Measurements from ENCODE around the gene CACNA1B.

CACNA1B gene

GRCh38 chr9:138003485-138004190 is 126.1 kb downstream of the CACNA1B start:
- TF ChIP-seq, protein P1, sequence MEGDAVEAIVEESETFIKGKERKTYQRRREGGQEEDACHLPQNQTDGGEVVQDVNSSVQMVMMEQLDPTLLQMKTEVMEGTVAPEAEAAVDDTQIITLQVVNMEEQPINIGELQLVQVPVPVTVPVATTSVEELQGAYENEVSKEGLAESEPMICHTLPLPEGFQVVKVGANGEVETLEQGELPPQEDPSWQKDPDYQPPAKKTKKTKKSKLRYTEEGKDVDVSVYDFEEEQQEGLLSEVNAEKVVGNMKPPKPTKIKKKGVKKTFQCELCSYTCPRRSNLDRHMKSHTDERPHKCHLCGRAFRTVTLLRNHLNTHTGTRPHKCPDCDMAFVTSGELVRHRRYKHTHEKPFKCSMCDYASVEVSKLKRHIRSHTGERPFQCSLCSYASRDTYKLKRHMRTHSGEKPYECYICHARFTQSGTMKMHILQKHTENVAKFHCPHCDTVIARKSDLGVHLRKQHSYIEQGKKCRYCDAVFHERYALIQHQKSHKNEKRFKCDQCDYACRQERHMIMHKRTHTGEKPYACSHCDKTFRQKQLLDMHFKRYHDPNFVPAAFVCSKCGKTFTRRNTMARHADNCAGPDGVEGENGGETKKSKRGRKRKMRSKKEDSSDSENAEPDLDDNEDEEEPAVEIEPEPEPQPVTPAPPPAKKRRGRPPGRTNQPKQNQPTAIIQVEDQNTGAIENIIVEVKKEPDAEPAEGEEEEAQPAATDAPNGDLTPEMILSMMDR (IDR thresholded peaks at IDR 0.05; ENCODE audit: unreplicated experiment in 3 of 3): no peak
- Mint-ChIP-seq H3K36me3 (ENCODE audit: low read depth) (no peaks in the 10 kb centered on the region), H3K9me3 (peaks cover 3% of the 10 kb centered on the region), H3K27me3 (ENCODE audit: low read depth) (peaks cover 4% of the 10 kb centered on the region), H3K4me1 (no peaks in the 10 kb centered on the region), H3K27ac (no peak overlapping the region), H3K4me3 (no peak overlapping the region)

GRCh38 chr9:138006576-138007233 is 129.1 kb downstream of the CACNA1B start:
- no peaks in the 10 kb centered on the region for H3K4me1 Mint-ChIP-seq
- TF ChIP-seq, protein P1 (IDR thresholded peaks at IDR 0.05; ENCODE audit: unreplicated experiment in 3 of 3): no peak
- H3K36me3 Mint-ChIP-seq (ENCODE audit: low read depth): no peaks in the 10 kb centered on the region
- H3K9me3 Mint-ChIP-seq: peaks cover 3% of the 10 kb centered on the region
- no peak overlapping the region for H3K4me3 Mint-ChIP-seq
- peaks cover 5% of the 10 kb centered on the region for H3K27me3 Mint-ChIP-seq (ENCODE audit: low read depth)
- H3K27ac Mint-ChIP-seq: no peak overlapping the region

GRCh38 chr9:138007566-138007917 is 130.0 kb downstream of the CACNA1B start:
- Mint-ChIP-seq H3K4me3 (no peak overlapping the region), H3K9me3 (peaks cover 3% of the 10 kb centered on the region), H3K27ac (no peak overlapping the region), H3K36me3 (ENCODE audit: low read depth) (no peaks in the 10 kb centered on the region), H3K4me1 (no peaks in the 10 kb centered on the region), H3K27me3 (ENCODE audit: low read depth) (peaks cover 9% of the 10 kb centered on the region)
- TF ChIP-seq, protein P1 (IDR thresholded peaks at IDR 0.05; ENCODE audit: unreplicated experiment in 3 of 3): no peak

- H3K9me3 Mint-ChIP-seq: peaks cover 3% of the 10 kb centered on the region
- TF ChIP-seq, protein P1 (IDR thresholded peaks at IDR 0.05; ENCODE audit: unreplicated experiment in 3 of 3): no peak
- H3K27me3 Mint-ChIP-seq (ENCODE audit: low read depth): peaks cover 9% of the 10 kb centered on the region
- H3K4me3 Mint-ChIP-seq: no peak overlapping the region
- H3K4me1 Mint-ChIP-seq: no peaks in the 10 kb centered on the region
- H3K27ac Mint-ChIP-seq: no peak overlapping the region
- no peaks in the 10 kb centered on the region for H3K36me3 Mint-ChIP-seq (ENCODE audit: low read depth)
These were observed 130.6 kb downstream of the CACNA1B start for GRCh38 chr9:138007918-138008841.

- Mint-ChIP-seq H3K27ac (no peak overlapping the region), H3K27me3 (ENCODE audit: low read depth) (peaks cover 12% of the 10 kb centered on the region), H3K9me3 (no peaks in the 10 kb centered on the region), H3K4me3 (no peak overlapping the region), H3K4me1 (no peaks in the 10 kb centered on the region), H3K36me3 (ENCODE audit: low read depth) (no peaks in the 10 kb centered on the region)
- TF ChIP-seq, protein P1 (IDR thresholded peaks at IDR 0.05; ENCODE audit: unreplicated experiment in 3 of 3): no peak
These were observed 131.6 kb downstream of the CACNA1B start for GRCh38 chr9:138009016-138009802.
